Measurements from ENCODE around the gene CACNA1F.

CACNA1F gene

DNA sequence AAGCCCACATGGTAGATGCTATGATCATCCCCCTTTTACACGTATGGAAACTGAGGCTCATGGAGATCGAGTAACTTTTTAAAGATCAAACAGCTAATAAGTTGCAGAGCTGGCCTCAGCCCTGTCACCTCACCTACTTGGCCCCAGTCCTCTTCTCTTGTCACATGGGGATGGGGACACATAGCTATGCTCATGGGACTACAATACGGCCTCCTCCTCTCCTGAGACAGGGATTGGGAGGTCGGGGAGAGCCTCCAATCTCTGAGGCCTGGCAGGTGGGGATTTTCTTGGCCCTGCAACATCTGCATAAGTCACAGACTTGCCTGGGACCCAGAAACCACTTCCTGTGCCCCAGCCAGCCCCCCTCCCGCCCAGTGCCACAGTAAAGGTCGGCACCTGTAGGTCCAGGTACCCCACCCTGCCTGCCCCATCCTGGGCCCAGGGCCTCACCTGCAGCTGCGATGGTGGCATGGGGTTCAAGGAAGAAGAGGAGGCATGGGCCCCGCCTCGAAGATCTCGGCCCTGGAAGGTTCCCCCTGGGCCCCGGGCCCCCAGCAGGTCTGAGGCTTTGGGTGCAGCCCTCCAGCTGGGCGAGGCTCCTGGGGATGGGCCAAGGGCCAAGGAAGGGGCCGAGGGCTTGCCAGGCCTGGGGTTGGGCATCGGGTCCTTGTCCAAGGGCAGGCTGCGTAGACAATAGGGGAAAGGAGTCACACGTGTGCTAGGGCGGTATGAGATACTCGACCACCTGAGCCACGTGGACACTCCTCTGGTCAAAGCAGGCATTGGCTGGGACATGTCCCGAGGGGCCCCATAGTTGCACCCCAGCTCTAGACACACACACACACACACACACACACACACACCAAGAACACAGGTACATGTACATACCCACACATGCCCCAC, 25.0 kb upstream of the CACNA1F start:
- no peak for FAIRE-seq
- DNase-seq (ENCODE audit: low spot score) = no peak

GRCh38 chrX:49257074-49257790, 24.1 kb upstream of the CACNA1F start:
- DNase-seq (ENCODE audit: low spot score) (no peak), FAIRE-seq (no peak)

DNA sequence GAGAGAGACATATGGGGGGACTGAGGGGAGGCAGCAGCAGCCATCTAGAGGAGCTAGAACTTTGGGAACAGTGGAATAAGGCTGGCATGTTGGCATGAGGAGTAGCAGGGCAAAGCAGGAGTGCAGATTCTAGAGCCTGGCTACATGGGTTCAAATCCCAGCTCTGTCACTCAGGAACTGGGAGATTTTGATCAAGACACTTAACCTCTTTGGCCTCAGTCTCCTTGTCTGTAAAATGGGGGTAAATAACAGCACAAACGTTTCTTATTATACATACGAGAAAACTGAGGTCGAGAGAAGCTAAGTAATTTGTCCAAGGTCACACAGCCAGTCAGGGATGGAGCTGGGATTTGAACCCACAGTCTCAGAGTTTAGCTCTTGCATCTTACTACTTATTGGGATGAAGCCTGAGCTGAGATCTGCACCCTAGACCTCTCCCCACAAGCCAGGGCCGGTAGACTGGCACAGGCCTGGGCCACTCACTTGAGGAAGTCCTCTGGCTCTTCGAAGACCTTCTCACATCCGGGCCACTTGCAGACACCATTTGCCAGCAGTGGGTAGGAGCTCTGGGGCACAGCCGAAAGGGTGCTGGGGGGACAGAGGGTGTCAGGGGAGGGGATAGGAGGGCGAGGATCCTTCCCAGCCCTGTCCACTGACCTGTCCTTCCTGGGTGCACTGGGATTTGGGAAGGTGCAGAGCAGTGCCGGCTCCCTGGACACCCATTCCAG, 23.3 kb upstream of the CACNA1F start:
- no peak for FAIRE-seq
- DNase-seq (ENCODE audit: low spot score) = no peak

- FAIRE-seq (no peak), DNase-seq (ENCODE audit: low spot score) (no peak)
Measured at GRCh38 chrX:49254639-49255038, 21.5 kb upstream of the CACNA1F start.

GRCh38 chrX:49251325-49251724, 18.2 kb upstream of the CACNA1F start:
- DNase-seq (ENCODE audit: low spot score) = no peak
- no peak for FAIRE-seq

- DNase-seq (ENCODE audit: low spot score) (no peak), FAIRE-seq (no peak)
Measured at GRCh38 chrX:49250578-49250977, 17.4 kb upstream of the CACNA1F start.

GRCh38 chrX:49250066-49250465, 16.9 kb upstream of the CACNA1F start:
- FAIRE-seq = no peak
- no peak for DNase-seq (ENCODE audit: low spot score)

GRCh38 chrX:49249616-49250015, 16.5 kb upstream of the CACNA1F start:
- no peak for FAIRE-seq

DNA sequence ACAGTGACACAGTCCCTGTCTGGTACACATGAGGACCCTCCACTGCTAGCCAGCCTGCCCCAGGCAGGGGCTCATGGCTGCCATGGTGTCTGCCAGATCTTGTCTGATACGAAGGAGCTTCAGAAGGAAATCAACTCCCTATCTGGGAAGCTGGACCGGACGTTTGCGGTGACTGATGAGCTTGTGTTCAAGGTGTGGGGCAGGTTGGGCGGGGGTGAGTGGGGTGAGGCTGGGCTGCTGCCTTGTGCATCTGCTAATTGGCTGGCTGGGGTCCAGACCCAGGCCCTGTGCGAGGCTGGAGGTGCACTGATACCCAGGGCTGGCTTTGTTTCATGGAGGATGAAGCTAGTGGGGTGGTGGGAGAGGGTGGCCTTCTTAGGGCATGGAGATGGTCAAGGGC, 15.9 kb upstream of the CACNA1F start:
- no peak for DNase-seq (ENCODE audit: low spot score)
- no peak for FAIRE-seq

More at GRCh38 chrX:49249616-49250015, 16.5 kb upstream of the CACNA1F start:
- DNase-seq (ENCODE audit: low spot score) = no peak

DNA sequence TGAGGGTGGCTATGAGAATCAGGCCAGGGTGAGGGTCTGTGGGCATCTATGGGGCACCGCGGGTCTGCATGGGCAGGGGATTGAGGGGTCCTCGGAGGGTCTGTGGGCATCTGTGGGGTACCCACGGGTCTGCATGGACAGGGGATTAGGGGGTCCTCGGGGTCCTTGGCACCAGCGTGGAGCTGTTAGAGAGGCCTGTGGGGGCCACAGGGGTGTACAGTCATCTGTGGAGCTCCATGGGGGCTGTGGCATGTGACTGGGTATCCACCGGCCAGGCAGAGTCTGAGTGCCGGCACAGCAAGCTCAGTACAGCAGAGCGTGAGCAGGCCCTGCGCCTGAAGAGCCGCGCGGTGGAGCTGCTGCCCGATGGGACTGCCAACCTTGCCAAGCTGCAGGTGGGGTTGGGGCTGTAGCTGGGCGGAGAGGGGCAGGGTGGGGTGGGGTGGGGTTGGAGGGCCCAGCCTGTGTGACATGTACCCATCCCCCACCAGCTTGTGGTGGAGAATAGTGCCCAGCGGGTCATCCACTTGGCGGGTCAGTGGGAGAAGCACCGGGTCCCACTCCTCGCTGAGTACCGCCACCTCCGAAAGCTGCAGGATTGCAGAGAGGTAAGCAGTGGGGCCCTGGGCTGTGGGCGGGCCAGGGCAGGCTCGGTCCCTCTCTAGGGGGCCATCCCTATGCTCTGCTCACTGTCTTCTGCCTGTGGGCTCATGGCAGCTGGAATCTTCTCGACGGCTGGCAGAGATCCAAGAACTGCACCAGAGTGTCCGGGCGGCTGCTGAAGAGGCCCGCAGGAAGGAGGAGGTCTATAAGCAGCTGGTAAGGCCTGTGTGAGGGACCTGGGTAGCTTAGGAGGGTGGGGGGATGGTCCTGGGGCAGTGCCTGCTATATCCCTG, 15.0 kb upstream of the CACNA1F start:
- DNase-seq (ENCODE audit: low spot score) (no peak), FAIRE-seq (no peak)

- no peak for FAIRE-seq
Measured at GRCh38 chrX:49247346-49247745, 14.2 kb upstream of the CACNA1F start.

DNA sequence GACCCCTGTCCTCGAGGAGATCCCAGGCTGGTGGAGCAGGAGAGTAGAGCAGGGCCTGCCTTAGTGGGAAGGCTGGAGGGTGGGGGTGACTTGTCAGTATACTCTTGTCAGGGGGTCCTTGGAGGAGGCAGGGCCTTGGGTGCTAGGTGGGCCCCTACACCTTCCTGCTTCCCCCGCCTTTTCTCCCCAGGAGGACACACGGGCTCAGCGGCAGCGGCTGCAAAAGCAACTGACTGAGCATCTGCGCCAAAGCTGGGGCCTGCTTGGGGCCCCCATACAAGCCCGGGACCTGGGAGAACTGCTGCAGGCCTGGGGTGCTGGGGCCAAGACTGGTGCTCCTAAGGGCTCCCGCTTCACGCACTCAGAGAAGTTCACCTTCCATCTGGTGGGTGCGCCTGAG, 13.4 kb upstream of the CACNA1F start:
- DNase-seq (ENCODE audit: low spot score) (no peak), FAIRE-seq (no peak)

More at GRCh38 chrX:49247346-49247745, 14.2 kb upstream of the CACNA1F start:
- no peak for DNase-seq (ENCODE audit: low spot score)

GRCh38 chrX:49244207-49244606, 11.1 kb upstream of the CACNA1F start:
- DNase-seq (ENCODE audit: low spot score) (no peak), FAIRE-seq (no peak)

GRCh38 chrX:49243166-49243565, 10.0 kb upstream of the CACNA1F start:
- DNase-seq (ENCODE audit: low spot score) = no peak
- no peak for FAIRE-seq

GRCh38 chrX:49242545-49243066, 9.5 kb upstream of the CACNA1F start:
- no peak for DNase-seq (ENCODE audit: low spot score)
- no peak for FAIRE-seq

GRCh38 chrX:49238735-49239134, 5.6 kb upstream of the CACNA1F start:
- DNase-seq (ENCODE audit: low spot score) (no peak), FAIRE-seq (no peak)

DNA sequence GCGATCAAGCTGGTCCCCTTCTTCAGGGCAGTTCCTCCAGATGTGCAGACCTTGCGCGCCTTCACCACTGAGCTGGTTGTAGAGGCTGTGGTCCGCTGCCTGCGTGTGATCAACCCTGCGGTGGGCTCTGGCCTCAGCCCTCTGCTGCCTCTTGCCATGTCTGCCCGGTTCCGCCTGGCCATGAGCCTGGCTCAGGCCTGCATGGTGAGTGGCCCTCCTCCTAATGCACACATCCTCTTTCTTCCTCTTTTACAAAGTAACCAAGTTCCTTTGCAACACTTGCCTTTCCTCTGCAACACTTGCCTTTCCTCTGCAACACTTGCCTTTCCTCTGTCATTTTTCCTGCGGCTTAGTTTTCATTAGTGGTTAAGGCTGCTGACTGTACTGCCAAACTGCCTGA, 3.9 kb upstream of the CACNA1F start:
- DNase-seq (ENCODE audit: low spot score) (no peak), FAIRE-seq (no peak)

- no peak for FAIRE-seq
- no peak for DNase-seq (ENCODE audit: low spot score)
Measured at GRCh38 chrX:49233887-49234555, 881 bp upstream of the CACNA1F start.

GRCh38 chrX:49232525-49232924, 615 bp downstream of the CACNA1F start:
- FAIRE-seq (no peak), DNase-seq (ENCODE audit: low spot score) (no peak)

DNA sequence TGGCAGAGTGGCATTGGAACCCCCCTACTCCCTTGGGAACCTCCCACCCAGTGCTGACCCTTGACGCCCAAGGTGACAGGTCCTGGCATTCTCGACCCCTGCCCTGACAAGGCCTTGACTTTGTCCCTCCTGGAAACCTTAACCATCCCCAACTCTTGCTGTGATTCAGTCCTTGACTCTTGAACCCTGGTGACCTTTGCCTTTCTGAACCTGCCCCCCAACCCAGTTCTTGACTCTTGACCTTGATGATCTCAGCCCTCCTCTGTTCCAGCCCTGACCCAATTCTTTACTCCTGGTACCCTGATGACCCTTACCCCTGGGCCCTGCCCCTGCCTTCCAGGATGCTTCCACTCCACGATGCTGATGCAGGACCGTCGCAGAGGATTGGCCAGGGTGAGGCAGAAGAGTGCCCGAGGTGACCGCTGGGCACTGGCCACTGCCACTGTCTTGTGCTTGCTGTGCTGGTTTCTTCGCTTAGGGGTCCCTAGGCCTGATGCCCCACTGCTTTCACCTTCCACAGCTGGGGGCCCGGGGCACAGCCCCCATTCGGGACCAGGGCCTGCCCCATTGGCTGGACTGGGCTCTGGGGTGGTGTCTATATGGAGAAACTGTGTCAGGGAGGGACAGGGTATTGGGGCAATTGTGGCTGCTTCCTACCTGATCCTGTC, 1.7 kb downstream of the CACNA1F start:
- no peak for DNase-seq (ENCODE audit: low spot score)
- FAIRE-seq = no peak
